CMK (cell line): ENCODE results near the gene CACHD1.

Experiments
- DNase-seq: peaks from one replicate; pipeline ENCODE4 v3.0.0-alpha.2; 2010; ENCODE audit warnings: low read depth

The CACHD1 gene

DNA sequence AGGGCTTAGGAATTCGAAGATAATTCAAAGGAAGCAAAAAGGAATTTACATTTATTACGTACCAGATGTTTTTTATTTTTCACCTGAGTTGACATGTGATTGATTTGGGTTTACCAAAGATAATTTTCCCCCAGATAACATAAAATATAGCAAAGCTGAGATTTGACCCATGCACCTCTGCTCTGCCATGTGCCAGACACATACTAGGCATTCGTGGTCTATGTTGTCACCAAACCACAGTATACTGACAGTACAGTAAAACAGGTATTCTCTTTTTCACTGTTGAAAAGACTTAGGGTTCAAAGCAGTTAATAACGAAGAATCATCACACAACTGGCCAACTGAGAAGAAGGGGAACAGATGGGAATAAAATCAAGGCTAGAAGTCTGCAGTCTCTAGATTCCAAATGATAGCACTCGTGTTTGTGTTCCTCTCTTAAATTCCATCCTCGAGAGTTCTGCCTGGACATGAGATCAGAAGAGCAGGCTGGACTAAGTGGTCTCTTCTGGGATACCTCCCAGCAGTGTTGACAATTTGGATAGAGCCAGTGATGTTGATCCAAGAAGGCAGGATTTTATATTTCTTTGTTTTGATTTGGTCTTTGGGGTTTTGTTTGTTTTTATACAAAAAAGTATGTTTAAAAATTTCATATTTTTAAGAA lies 189.7 kb downstream of the CACHD1 start:
- no peak for DNase-seq

DNA sequence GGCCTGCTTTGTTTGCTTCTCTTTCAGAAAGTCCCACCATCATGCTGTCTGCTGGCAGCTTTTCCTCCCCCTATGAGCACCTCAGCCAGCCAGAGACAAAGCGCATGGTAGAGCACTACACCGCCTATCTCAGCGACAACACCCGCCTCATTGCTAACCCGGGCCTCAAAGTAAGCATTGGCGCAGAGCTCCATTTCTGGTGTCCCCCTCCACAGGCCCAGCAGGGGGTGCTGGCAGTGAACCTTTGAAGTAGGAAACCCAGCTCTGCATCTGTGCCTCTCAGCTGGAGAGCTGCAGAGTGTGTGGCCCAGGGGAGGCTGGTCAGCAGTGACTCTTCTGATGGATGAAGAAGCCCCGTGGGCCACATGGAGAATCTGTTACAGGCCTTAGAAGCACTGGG lies 193.7 kb downstream of the CACHD1 start:
- DNase-seq, result no peak

DNA sequence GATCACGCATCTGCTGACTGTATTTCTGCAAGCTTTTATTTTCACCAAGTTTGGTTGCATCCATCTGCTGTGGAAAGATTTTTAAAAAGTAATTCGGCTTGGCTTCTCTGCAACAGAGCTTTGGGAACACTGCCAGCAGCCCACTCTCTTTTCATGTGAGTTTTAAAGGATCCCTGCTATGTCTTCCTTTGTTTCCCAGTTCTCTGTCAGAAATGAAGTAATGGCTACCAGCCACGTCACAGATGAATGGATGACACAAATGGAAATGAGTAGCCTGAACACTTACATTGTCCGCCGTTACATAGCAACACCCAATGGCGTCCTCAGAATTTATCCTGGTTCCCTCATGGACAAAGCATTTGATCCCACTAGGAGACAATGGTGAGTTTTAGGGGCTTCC lies 194.4 kb downstream of the CACHD1 start:
- no peak for DNase-seq

DNA sequence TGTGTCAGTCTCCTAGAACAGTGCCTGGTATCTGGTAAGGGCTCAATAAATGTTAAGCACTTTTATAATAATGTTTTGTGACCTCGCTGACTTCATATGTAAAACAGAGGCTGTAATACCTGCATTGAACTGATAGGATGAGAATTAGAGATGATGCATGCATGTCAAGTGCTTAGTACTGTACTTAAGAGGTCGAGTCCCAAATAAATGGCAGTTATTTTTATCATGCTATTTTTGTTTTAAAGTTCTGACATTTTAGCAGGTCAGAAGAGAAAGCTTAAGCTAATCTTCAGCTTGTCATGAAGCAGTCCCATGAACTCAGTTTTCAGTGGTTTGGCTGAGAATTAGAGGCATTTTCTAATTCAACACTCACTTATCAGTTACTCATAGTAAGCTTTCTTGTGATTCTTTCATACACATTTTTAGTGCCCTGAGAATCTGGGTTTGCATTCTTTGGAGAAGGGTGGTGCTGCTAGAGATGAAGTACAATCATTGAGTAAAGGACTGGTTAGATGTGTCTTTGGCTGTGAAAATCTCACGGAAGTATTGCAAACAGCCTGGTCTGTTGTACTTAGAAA lies 199.3 kb downstream of the CACHD1 start:
- DNase-seq, result no peak

DNA sequence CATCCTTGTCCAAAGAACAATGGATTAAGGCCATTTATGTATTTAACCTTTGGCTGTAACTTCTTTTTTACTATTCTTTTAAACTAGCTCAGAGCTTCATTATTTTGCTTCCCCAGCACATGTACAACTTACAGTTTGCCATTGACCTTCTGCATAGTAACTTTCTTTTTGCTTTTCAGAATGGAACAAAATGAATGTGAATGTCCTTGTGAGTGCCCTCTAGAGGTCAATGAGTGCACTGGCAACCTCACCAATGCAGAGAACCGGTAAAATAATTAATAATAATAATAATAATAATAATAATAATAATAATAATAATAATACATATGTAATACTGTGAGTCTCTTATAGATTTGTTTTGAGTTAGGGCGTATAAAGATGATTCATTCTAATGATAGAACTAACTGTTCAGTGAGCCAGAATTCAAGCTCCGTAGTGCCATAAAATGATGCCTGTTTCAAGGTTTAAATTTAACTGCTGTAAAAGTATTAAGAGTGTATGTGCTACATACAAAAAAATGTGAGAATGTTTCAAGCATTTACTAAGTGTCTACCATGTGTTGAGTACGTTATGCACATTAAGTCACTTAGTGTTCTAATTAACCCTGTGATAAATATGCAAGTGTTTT lies 205.9 kb downstream of the CACHD1 start:
- DNase-seq, result no peak

DNA sequence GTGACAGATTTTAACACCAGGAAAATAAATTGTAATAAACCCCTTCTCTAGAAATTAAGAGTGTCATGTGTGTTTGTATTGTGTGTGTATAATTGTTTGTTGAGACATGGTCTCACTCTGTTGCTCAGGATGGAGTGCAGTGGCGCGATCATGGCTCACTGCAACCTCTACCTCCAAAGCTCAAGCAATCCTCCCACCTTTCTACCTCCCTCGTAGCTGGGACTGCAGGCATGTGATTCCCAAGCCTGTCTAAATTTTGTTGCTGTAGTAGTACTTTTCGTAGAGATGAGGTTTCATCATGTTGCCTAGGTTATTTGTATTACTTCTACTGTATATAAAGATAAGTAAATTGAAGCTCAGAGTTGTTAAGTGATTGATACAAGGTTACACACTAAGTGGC lies 206.5 kb downstream of the CACHD1 start:
- DNase-seq, result no peak

DNA sequence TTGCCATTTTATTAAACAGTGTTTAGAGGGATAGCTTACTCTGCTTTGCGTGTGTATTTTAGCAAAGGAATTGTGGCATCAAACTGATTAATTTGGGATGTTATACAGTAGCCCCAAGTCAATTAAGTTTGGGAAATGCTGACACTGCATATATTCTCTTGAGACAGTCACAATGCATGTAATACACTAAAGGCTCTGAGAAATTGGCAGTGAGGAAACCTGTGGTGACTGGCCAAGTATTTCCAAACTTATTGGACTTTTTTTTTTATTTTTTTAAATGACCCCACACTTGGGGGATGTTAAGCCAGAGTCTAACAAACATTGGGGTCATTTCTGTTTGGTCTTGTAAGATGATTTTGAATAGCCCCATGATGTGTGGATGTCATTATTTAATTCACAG lies 207.6 kb downstream of the CACHD1 start:
- no peak for DNase-seq

DNA sequence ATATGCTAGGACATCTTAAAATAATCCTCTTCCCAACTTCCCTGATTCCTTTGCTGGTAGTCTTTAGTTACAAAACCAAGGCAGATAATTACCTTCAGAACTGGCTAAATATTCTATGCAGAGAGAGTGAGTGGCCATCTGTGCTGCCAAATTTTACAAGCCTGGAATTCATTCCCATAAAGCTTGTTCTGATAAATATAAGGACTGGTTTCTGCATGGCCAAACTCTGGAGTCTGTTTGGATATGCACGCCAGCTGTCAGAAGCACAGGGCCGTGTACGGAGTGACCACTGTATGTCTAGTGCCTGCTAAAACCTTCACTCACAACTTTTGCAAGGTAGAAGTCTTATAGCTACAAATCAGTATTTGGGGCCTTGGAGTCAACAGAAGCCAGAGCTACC lies 208.4 kb downstream of the CACHD1 start:
- DNase-seq, result no peak

DNA sequence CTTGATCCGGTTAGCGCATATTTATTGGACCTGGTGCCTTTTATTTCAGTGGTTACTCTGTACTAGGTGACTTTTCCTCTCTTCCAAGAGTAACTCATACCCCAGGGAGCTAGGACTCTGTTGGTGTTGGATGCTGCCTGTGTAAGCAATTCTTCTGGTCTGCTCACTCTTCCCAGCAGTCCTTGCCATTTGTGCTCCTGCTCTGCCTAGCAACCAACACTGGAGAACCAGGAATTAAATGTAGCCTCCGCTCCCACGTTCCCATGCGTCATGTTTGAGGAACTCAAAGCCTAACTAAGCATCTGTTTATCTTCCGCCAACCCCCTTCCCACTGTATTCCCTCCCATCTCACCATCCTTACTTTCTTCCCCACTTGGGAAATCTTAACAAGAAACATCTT lies 209.2 kb downstream of the CACHD1 start:
- no peak for DNase-seq

DNA sequence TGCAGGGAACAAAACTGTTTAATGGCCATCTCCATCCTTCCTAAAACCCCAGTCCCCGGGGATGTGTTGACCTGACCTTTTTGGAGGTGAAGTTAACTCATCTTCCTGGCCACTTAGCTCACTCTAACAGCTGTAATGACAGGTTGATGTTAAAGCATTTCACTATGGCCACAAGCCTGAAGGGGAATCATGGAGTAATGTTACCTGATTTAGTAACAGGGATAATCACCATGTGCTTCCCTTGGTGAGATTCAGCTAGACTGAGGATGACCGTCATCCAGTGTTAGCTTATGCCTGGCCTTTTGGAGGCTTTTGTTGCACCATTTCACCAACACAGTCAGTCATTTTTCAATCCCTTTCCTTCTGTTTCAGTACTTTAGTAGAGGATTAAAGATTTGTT lies 210.7 kb downstream of the CACHD1 start:
- DNase-seq, result no peak

DNA sequence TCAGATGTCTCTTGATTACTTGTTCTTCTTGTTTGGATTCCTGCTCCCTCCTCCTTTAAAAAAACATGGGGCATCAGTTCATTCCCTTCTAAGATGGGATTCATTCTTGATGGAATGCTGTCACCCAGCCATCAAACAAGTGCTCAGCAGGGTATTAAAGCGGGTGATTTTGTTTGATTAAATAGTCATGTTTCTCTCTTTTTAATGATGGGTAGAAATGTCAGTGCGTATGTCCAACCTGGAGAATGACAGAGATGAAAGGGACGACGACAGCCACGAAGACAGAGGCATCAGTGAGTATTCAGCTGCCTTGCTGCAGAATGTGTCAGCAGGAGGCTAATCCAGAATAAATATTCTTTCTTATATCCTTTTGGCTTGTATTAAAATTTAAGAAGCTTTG lies 211.1 kb downstream of the CACHD1 start:
- no peak for DNase-seq

DNA sequence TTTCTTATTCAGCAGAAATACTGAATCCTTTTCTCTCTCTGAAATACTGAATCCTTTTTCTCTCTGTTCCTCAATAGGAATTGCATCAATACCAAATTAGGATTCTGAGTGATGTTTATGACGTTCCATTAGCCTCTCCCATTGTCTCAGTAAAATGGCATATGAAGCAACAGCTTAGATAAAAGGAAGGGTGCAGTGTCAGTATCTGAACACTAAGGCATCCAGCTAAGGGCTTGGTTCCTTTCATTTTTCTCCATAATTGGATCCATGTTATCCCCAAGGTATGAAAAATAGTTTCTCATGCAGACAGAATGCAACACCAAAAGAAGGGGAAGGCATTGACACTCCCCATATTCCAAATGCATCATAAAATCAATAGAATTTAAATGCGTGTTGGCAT lies 213.5 kb downstream of the CACHD1 start:
- DNase-seq, result no peak

DNA sequence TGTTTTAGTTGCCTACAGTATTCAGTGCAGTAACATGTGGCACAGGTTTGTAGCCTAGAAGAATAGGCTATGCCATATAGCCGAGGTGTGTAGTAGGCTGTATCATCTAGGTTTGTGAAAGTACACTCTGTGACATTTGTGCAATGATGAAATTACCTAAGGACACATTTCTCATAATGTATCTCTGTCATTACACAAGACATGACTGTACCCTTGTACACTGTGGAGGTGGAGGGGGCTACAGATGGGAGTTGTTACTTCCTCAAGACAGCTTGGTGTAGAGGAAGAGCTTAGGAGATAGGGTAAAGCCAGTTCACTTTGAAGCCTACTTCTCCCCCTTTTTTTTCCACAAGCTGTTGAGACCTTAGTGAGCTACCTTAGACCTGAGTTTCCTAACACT lies 215.3 kb downstream of the CACHD1 start:
- no peak for DNase-seq

DNA sequence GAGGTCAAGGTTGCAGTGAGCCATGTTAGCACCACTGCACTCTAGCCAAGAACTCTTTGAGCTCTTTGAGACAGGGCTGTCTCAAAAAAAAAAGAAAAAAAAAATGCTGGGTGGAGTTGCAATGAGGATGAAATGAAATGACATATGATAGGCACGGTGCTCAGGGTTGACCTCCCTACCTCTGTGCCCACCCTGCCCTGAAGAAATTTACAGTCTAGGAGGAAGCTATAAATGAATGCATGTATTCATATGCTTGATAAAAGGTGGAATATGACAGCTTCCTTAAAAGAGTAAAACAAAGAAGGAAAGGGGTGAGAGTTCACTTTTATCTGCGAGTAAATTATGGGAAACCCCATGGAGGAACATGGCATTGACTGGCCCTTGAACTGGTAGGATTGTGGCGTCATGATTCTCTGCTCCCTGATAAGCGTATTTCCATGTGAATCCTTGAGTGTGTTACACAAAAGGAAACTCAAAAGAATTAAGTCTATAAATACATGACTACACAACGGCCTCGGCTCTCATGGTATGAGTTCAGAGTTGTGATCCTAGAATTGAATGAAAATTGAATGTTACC lies 215.9 kb downstream of the CACHD1 start:
- no peak for DNase-seq

DNA sequence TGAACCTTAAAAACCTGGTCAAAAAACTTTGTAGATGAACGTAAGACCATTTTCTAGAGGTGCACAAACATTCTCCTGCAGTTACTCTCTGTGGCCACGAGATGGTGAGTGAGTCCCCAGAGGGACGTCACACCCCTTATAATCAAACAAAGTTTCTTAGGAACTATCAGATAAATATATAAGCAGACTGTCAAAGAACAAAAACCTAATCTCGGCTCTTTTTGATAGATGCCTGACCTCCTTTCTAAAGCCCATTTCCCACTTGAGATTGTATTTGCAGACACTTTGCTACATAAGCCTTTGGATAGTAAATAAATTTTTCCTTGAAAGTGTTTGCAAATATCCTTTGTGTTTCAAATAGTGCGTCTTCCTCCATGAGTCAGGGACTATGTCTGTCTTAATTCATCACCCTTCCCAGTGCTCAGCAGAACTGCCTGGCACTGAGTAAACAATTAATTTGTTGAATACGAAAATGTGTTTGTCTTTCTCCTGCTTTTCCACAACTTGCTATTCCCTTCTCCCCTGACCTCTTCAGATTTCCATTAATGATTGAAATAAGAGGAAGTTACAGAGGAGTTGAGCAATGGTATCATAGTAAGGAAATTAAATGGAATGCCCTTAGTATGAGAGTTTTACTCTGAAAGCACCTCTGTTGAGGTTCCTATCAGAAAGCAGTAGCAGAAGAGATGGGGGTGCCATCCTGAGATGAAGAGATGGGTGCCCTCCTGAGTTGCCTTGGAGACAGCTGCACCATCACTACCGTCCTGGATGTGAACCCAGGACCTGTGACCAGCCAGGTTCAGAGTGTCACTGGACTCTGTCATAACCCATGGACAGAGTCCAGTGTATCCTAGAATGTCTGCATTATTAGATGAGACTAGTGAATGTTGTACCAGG lies 217.1 kb downstream of the CACHD1 start:
- DNase-seq, result peak; percentile 15

DNA sequence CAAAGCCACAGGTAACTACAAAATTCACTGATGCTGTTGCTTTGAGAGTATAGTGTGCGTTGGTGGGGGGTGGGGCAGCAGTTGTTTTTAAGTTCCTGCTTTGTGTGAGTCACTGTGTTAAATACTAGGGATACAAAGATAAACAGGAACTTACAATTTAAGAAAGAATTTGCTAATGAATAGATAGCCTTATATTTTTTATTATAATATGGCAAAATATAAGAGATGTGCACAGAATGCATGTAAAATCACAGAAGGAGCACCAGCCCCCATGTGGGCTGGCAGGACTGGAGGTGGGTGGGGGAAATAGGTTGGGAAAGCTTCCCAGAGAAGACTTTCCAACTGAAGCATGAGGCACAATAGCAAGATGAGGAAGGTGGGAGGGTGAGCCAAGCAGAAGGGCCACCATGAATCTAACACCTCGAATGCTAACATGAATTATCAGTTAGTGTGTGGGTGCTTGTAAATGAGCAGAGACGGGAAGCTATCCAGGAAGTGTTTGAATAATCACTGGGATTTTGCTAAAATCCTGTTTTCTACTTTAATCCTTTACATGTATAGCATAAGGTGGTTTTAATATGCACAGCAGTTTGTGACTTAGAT lies 217.9 kb downstream of the CACHD1 start:
- no peak for DNase-seq

DNA sequence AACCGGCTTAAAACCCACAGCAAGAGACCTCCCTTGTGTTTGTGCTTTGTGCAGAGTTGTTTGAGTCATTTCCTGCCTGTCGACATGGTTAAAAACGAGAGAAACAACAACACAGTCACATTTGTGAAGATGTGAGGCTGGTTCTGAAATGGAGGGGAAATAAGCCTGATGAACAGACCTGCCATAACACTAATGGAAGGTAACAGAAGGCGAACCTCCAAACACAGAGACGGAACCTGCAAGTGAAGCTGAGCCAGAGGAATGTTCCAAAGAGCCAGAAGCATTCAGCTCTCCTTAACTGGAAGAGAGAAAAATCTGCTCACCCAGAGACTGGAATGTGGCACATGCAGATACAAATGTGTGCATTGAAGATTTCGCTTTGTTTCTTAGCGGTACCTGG lies 221.7 kb downstream of the CACHD1 start:
- no peak for DNase-seq

DNA sequence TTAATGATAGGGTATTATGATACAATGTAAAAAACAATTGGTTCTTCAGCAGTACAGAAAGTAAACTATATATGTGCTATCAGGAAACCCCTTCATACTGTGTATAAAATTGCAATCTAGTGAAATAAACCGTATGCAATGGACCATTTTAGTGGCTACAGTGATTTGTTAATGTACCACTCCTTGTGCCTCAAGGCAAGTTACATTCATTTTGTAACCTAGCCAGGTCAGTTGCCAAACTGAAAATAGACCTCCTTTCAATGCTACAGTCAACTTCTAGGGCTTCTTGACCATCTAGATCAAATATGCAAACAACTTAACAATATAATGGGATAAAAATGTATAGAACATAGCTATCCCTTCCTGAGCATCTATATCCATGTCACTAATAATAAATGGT lies 223.0 kb downstream of the CACHD1 start:
- DNase-seq, result no peak

DNA sequence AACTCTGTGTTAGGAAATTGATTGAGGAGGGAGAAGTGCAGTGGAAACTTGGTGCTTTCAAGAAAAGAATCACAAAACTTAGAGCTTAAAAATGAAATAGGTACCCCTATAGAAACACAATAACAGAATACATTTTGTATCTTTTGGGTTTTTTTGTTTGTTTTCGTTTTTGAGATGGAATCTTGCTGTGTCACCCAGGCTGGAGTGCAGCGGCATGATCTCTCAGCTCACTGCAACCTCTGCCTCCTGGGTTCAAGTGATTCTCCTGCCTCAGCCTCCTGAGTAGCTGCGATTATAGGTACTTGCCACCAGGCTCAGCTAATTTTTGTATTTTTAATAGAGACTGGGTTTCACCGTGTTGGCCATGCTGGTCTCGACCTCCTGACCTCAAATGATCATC lies 223.5 kb downstream of the CACHD1 start:
- no peak for DNase-seq

DNA sequence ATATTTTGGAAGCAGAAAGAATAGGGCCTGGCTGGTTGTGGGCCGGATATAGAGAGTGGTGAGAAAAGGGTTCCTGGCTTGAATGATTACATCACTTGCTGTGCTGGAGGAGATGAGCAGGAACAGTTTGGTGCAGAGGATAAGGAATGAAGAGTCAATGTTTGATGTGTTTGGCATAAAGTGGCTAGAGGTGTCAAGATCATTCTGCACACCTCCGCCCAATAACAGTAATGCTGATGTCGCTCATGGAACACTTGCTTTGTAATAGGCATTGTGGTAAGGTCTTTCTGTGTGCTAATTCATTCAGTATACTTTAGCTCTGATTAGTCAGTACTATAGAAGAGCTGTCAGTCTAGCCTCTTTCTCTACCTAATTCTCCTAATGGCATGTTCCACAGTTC lies 226.9 kb downstream of the CACHD1 start:
- DNase-seq, result no peak

DNA sequence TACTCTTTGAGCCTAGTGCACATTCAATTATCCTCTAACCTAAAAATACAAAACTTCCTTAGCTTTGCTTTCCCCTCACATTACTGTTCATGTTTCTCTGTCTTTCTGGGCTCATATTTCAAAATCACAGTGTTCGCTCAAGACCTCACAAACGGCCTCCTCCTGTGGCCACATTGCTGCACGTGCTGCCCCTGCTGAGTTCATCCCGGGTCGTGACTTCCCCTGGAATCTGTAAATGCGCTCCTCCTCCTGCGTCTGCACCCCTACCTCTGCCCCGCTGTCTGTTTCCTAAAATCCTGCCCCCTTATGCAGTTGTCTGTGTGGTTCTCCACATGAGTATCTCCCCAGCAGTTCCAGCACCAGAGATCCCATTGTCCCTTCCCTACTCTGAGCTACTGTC lies 229.4 kb downstream of the CACHD1 start:
- no peak for DNase-seq

DNA sequence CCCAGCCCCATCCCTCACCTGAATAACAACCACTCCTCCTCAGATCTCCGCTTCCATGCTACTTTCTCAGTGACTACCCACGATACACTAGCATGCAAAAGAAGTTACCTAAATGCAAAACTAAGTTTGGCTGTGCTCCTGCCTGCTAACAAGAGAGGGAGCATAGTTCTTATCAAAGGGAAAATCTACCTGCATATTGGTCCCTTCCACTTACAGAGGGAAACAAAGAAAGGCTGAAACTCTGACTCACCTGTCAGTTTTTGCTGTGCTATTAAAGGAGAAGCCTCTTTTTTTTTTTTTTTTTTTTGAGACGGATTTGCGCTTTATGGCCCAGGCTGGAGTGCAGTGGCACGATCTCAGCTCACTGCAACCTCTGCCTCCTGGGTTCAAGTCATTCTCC lies 231.1 kb downstream of the CACHD1 start:
- DNase-seq, result no peak
